ENCODE data around the gene CNTN4. TPM values are rescaled to one million over a fixed set of nuclear protein-coding genes. Genes with fewer than 3 reads are reported as not detected.
"Not testable (repeated sequence)": the region's sequence is repeated elsewhere in the genome, so short reads cannot be mapped to it uniquely, and the experiment has no call there.

The CNTN4 gene
- total RNA-seq: 16.5 and 17.3 TPM in 2 replicates

DNA sequence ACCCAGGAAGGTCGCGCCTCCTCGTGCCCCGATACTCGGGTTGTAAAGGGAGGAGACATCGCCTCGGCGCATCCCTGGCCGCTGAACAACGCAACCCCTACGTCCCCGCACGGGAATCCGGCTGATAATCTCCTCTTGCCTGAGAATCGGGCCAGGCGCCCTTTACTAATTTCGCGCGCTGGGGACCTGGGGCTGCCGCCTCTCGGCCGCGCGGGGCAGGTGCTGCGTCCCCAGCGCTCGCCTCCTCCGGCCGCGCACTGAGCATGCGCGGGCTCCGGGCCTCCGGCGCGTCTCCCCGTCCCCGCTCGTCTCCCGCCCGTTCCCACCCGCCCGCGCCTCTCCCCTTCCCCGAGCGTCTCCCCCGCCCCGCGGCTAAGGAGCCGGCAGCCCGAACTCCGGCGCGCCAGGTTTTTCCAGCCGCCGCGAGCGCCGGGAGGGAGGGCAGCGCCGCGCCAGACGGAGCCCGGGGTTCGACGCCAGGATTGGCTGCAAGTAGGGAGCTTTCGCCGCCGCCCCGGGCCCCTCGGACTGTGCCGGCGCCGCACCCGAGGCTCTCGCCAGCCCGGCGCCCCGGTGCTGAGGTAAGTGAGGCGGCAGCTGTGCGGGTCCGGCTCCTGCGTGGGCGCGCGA, at the start of gene CNTN4:
CNTN4 (plus strand) TSS at position 469 of the 630 bp plus-strand sequence.
- Histone ChIP-seq H3K27me3 (ENCODE audit: control insufficient read depth, insufficient read depth, low read length) (peaks cover 43% of the 10 kb centered on the region), H3K4me3 (ENCODE audit: low read depth, low read length) (peak within 1 kb of the TSS; percentile 46), H3K36me3 (ENCODE audit: control insufficient read depth, insufficient read depth, low read length) (no peaks in the 10 kb centered on the region)
- DNase-seq (ENCODE audit: low read depth): peak; percentile 16
- TF ChIP-seq, protein P1, sequence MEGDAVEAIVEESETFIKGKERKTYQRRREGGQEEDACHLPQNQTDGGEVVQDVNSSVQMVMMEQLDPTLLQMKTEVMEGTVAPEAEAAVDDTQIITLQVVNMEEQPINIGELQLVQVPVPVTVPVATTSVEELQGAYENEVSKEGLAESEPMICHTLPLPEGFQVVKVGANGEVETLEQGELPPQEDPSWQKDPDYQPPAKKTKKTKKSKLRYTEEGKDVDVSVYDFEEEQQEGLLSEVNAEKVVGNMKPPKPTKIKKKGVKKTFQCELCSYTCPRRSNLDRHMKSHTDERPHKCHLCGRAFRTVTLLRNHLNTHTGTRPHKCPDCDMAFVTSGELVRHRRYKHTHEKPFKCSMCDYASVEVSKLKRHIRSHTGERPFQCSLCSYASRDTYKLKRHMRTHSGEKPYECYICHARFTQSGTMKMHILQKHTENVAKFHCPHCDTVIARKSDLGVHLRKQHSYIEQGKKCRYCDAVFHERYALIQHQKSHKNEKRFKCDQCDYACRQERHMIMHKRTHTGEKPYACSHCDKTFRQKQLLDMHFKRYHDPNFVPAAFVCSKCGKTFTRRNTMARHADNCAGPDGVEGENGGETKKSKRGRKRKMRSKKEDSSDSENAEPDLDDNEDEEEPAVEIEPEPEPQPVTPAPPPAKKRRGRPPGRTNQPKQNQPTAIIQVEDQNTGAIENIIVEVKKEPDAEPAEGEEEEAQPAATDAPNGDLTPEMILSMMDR (IDR thresholded peaks at IDR 0.05; ENCODE audit: insufficient read depth, low read length, poor library complexity, severe bottlenecking): no peak

DNA sequence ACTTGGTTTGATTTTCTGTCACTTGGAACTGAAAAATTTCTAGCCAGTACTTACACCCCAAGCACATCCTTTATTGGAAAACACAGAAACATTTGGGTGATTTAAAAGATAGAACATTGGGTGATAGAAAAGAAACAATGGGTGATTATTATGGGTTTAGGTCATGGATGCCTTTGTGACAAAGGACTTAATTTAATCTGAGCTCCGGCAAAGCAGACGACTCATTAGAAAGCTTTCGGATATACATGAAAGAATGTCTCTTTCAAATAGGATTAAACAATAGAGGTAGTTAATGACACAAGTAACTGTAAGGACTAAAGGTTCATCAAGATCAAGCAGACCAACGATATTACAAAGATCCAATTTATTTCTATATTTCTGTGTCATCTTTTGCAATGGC, 37.3 kb upstream of the CNTN4 start:
- TF ChIP-seq, protein P1 (IDR thresholded peaks at IDR 0.05; ENCODE audit: insufficient read depth, low read length, poor library complexity, severe bottlenecking): no peak
- H3K27me3 ChIP-seq (ENCODE audit: control insufficient read depth, insufficient read depth, low read length): no peaks in the 10 kb centered on the region
- no peaks in the 10 kb centered on the region for H3K36me3 ChIP-seq (ENCODE audit: control insufficient read depth, insufficient read depth, low read length)
- DNase-seq (ENCODE audit: low read depth): no peak
- H3K4me3 ChIP-seq (ENCODE audit: low read depth, low read length): no peak overlapping the region

DNA sequence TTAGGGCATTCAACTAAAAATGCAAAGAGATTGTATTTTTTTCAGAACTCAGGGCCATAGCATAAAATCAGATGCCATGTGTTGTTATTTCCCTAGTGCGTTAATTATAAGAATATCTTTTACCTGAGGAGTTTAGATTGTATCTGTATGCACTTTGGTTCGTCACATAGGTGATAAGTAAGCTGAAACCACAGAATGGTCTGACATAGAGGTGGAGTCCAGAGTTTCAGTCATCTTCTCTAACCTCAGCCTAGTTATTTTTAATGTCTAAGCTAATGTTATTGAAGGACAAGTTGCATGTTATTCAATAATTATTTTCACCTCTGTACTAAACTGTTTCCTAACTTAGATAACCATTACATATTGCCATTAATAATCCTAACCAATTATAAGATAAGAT, 27.1 kb upstream of the CNTN4 start:
- no peak for DNase-seq (ENCODE audit: low read depth)
- Histone ChIP-seq H3K36me3 (ENCODE audit: control insufficient read depth, insufficient read depth, low read length) (no peaks in the 10 kb centered on the region), H3K4me3 (ENCODE audit: low read depth, low read length) (no peak overlapping the region), H3K27me3 (ENCODE audit: control insufficient read depth, insufficient read depth, low read length) (no peaks in the 10 kb centered on the region)
- TF ChIP-seq, protein P1 (IDR thresholded peaks at IDR 0.05; ENCODE audit: insufficient read depth, low read length, poor library complexity, severe bottlenecking): no peak

DNA sequence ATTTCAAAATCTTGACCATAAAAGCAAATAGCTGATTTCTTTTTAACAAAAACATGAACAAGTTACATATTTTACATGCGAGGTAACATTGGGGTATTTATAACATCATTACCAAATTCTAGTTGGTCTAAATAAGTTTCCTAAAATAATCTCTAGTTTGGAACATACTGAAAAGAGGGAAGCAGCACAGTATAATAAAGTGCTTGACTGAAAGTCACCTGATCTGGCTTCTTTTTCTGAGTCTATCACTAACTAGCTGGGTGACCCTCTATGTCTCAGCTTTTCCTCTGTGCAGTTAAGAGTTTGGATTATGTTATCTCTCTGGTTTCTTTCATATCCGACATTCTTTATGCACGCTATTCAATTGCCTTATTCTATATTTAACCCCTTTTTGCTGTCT, 19.8 kb upstream of the CNTN4 start:
- no peak for DNase-seq (ENCODE audit: low read depth)
- Histone ChIP-seq H3K27me3 (ENCODE audit: control insufficient read depth, insufficient read depth, low read length) (no peaks in the 10 kb centered on the region), H3K4me3 (ENCODE audit: low read depth, low read length) (no peak overlapping the region), H3K36me3 (ENCODE audit: control insufficient read depth, insufficient read depth, low read length) (no peaks in the 10 kb centered on the region)
- TF ChIP-seq, protein P1 (IDR thresholded peaks at IDR 0.05; ENCODE audit: insufficient read depth, low read length, poor library complexity, severe bottlenecking): no peak

DNA sequence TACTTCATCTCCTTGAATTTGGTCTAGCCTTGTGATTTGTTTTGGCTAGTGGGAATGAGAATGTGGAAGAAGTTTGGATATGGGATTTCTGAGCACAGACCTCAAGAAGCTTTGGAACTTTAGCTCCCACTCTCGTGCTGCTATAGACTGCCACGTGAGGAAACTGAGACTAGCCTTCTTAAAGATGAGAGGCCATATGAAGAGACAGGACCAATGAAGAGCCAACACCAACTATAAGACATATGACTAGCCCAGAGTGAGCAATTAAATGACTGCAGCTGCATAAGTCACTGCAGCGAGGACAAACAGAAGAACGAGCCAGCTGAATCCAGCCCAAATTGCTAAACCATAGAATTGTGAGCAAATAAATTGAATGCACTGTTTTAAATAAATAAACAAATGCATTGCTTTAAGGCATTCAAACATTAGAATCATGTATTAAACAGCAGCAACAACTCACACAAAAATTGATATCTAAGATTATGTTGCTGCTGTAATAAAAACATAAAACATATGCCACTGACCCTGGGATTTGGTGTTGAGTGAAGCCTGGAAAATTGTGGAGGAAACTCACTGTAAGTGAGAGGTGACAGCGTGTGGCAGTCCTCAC, 15.7 kb upstream of the CNTN4 start:
- no peaks in the 10 kb centered on the region for H3K36me3 ChIP-seq (ENCODE audit: control insufficient read depth, insufficient read depth, low read length)
- TF ChIP-seq, protein P1 (IDR thresholded peaks at IDR 0.05; ENCODE audit: insufficient read depth, low read length, poor library complexity, severe bottlenecking): no peak
- DNase-seq (ENCODE audit: low read depth): no peak
- H3K27me3 ChIP-seq (ENCODE audit: control insufficient read depth, insufficient read depth, low read length): no peaks in the 10 kb centered on the region
- H3K4me3 ChIP-seq (ENCODE audit: low read depth, low read length): no peak overlapping the region

DNA sequence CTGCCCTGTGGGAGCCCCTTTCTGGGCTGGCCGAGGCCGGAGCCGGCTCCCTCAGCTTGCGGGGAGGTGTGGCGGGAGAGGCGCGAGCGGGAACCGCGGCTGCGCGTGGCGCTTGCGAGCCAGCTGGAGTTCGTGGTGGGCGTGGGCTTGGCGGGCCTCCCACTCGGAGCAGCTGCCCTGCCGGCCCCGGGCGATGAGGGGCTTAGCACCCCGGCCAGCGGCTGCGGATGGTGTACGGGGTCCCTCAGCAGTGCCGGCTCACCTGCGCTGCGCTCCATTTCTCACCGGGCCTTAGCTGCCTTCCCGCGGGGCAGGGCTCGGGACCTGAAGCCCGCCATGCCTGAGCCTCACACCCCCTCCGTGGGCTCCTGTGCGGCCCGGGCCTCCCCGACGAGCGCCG, 15.1 kb upstream of the CNTN4 start:
- not testable (repeated sequence) for H3K36me3 ChIP-seq (ENCODE audit: control insufficient read depth, insufficient read depth, low read length); H3K4me3 ChIP-seq (ENCODE audit: low read depth, low read length); H3K27me3 ChIP-seq (ENCODE audit: control insufficient read depth, insufficient read depth, low read length); DNase-seq (ENCODE audit: low read depth)

Measured in kidney epithelial cell (primary cell).